ENCODE measurements around the gene C1QL1.

The C1QL1 gene

DNA sequence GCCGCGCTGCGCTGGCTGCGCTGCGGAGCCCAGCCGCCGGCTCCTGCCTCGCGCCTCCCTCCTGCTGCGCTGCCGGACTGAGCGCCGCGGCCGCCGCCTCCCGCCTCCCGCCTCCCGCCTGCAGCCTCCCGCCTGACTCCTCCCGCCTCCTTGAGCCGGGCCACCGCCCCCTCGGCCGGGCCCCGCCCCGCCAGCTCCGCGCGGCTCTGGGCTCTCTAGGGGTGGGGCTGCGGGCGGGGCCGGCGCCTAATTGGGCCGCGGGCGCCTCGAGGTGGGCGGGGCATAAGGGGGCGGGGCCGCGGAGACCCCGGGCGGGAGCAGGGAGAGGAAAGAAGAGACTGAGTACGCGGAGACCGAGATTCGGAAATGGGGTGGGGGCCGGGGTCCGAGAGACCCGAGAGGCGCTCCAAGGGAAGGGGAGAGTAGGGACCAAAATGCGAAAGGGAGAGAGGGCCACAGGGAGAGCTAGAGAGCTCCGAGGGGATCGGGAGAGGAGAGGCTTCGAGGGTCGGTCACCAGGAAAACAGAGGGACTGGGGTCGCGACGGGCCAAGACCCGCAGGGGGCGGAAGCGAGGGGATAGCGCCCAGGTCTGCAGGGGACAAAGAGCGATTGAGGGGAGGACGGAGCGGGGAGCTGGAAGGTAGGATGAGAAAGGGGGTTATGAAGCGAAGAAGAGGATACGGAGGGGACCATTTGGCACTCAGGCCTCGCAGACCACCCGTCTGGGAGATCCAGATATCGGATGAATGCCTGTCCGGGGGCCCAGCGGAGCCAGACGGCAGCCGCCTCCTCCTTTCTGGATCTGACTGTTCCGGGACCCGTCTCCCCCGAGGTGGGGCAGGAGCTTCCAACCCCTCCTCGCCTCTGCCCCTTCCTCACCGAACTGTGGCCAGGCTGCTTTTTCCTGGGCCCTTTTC, at the start of gene C1QL1:
Gene C1QL1 (minus strand): TSS at position 79 of the 919 bp plus-strand sequence. CDS start 255 bp downstream, outside the sequence.
- peak; percentile 64 to 79 for DNase-seq (ENCODE audit: low read depth in 2 of 2)

DNA sequence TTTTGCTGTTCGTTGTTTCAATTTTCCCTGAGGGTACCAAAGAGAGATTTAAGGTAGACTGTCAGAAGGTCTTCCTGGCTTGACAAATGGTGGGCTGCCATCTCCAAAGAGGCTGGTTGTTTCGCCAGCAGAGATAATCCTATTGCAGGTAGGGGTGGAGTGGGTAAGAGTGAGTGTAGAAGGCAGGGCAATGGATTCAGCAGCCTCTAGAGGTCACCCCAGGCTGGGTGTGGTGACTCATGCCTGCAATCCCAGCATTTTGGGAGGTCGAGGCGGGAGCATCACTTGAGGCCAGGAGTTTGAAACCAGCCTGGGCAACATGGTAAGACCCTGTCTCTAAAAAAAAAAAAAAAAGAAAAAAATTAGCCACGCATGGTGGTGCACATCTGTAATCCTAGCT, 48.7 kb upstream of the C1QL1 start:
- no peak for DNase-seq (ENCODE audit: low read depth in 2 of 2)

DNA sequence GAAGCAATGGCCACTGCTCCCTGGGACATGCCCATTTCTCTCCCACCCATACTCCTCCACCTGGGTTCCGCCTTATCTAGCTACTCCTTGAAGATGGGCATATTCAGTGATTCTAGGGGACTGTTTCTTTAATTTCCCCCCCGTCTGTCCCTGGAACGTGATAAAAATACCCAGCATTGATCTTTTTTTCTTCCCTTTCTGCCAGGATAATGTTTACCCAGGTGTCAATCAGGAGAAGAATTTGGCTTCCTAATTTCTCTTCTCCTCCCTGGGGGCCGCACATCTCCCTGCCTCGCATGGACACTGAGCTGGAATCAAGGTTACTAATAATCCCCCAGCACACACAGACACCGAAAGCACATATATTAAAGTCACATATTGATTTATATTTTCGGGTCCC, 48.1 kb upstream of the C1QL1 start:
- no peak for DNase-seq (ENCODE audit: low read depth in 2 of 2)

DNA sequence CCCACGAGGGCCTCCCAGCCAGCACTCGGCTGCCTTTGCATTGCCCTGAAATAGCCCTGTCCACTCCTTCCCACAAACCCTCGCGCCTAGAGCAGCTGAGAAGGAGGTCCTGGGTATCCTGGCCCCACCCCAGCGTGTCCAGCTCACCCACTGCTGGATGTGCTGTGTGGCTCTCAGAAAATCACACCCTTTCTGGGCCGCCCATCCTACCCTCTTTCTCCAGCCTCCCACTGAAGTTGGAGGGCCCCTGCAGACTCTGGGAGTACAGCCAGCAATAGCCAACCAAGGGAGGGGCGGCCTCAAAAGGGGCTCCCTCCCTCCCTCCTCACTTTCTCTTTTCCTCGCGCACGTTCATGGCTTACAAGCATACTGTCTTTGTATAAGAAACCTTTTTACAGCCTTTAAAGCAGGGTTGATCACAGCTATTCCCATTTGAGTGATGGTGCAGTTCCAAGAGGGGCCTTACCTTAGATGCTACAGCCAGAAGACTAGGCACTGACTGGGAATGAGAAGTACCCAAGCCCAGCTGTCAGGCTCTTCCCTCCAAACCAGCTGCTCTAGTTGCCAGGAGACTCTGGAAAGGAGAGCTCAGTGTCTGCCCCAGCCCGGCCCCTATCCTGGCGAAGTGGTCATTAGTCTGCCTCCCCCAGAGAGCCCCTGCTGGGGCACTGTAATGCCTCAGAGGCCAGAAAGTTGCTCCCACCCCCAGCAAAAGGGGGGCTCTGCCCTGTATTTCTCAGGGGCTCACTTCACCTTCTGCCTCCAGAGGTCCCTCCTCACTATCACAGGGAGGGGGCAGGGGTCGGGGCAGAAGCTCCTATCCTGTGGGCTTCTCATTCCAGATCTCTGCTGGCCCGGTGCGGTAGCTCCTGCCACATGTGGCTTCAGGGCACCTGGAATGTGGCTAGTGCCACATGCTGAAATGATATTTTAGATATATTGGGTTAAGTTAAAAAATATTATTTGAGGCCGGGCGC, 45.2 kb upstream of the C1QL1 start:
- DNase-seq (ENCODE audit: low read depth in 2 of 2) = no peak

DNA sequence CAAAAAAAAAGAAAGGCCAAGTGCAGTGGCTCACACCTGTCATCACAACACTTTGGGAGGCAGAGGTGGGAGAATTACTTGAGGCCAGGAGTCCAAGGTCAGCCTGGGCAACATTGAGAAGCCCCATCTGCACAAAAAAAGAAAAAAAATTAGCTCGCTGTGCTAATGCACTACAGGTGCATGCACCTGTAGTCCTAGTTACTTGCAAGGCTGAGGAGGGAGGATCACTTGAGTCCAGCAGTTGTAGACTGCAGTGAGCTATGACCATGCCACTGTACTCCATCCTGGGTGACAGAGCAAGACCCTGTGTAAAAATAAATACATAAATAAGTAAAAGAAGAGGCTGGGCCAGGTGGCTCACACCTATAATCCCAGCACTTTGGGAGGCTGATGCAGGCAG, 43.7 kb upstream of the C1QL1 start:
- no peak for DNase-seq (ENCODE audit: low read depth in 2 of 2)

DNA sequence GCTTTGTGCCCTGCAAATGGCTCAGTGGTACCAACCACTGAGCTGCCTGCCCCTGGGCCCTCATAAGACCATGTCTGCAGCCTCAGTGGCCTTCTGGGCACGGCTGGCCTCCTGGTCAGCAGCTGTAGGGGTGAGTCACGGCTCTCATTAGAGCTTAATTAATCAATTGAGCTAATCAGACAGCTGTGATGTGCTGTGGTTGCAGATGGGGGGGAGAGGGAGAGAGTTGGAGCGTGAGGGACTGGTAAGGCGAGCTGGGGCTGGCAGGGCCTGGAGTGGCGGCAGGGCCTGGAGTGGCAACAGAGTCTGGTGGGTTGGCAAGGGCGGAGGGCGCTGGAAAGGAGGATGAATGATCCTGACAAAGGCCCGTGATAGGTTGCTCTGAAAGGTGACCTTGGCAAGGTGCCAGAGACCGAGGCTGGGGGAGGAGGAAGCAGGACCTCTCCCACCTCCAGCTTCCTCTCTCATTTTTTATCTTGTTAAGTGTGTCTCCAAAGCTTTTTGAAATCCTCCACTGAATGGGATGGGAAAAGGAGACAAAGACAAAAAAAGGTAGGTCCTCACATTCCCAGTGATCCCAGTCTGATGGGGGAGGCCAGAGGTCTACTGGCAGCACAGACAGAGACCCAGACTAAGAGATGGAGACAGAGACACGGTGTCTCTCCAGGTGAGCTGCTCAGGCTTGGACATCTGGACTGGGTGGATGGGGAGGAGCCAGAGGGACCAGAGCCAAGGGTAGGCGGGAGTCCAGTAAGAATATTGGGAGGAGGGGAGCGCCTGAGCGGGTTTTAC, 41.8 kb upstream of the C1QL1 start:
- no peak for DNase-seq (ENCODE audit: low read depth in 2 of 2)

DNA sequence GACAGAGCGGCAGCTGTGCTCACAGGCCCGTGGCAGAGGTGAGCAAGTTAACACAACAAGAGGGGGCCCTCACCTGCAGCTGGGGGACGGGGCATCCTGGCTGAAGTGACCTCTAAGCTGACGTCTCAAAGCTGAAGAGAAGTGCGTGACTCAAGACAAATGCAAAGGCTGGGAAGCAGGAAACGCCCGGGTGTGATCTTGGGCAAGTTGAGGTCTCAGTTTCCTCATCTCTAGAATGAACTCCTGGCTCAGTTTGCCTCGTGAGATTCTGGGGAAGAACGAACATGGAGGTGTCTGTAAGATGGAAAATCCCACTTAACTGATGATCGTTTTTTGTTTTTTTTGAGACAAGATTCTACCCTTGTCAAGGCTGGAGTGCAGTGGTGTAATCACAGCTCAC, 40.1 kb upstream of the C1QL1 start:
- no peak for DNase-seq (ENCODE audit: low read depth in 2 of 2)

DNA sequence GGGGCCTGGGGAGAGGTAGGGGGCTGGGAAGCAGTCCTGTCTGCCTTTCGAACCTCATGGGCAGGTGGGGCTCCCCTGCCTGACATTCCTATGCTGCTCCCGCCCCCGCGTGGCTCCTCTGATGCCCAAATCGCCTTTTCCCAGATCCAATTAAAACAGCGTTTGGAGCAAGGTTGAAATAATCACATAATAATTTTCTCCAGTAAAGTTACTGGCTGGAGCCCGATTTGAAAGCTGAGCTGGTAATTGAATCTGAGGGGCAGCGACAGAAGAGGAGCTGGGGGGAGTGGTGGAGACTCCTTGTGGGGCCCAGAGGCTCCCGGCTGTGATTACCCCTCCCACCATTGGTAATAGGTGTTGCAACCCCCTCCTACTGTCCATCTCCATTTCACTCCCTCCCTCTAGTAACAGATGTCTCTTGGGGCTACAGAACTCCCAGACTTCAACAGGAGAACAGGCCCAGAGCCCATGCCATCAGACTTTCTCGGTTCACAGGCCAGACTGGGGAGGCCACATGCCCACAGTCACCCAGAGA, 38.9 kb upstream of the C1QL1 start:
- no peak for DNase-seq (ENCODE audit: low read depth in 2 of 2)

DNA sequence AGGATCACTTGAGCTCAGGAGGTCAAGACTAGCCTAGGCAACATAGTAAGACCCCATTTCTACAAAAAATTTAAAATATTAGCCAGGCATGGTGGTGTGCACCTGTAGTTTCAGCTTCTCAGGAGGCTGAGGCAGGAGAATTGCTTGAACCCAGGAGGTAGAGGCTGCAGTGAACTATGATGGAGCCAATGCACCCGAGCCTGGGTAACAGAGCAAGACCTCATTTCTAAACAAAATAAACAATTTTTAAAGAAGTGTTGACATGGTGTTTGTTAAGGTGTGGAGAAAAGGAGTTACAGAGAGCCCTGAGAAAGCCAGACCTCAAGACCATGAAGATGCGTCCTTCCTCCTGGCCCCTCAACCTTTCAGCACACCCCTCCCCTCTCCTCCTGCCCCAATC, 37.6 kb upstream of the C1QL1 start:
- DNase-seq (ENCODE audit: low read depth in 2 of 2) = no peak

DNA sequence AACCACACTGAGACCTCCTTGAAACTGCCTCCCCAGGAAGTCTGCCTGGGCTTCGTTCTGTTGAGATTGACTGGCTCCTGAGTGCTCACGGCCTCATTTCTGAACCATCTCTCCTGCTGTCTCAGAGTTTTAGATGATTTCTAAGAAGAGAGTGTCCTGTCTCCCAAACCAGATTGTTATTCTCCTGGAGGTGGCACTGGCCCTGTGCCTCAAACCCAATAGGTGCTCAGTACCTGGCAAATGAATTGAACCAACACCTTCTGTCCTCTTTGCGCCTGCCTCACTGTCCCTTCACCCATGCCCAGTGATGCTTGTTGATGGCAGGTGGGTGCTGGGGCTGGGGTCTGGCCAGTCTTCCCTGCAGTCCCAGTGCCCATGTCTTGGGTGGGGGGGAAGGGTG, 36.3 kb upstream of the C1QL1 start:
- no peak for DNase-seq (ENCODE audit: low read depth in 2 of 2)

DNA sequence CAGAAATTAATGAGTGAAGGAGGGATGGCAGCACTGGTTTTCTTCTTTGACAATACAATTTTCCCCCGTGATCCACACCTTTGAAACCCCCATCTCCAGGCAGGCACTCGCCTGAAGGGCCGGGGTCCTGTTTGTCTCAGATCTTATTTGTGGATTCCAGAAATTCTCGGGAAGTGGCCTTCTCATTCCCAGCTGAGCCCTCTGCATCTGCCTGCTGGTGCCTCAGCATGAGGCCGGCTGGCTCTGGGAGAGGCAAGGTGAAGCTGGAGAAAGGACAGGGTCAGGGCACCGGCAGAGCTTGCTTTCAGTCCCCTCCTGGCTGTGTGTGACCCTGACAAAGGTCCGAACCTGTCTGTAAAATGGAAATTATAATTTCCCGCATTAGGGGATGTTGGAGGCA, 35.8 kb upstream of the C1QL1 start:
- no peak for DNase-seq (ENCODE audit: low read depth in 2 of 2)

DNA sequence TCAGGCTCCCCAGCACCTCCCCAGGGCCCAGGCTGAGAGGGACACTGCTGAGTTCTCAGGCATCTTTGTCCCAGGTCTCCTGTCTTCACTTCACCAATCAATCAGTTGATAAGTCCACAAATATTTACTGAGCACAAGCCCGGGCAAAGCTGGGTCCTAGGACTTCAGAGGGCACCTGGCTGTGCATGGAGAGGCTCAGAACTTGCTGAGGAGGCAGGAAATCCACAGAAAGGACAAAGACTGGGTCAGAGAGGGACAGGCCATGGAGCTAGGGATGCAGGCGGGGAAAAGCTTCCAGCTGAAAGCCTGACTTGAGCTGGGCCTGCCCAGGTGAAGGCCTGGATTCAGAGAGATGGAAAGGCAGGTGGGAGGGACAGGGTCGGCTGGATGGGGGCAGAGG, 33.2 kb upstream of the C1QL1 start:
- DNase-seq (ENCODE audit: low read depth in 2 of 2) = no peak

DNA sequence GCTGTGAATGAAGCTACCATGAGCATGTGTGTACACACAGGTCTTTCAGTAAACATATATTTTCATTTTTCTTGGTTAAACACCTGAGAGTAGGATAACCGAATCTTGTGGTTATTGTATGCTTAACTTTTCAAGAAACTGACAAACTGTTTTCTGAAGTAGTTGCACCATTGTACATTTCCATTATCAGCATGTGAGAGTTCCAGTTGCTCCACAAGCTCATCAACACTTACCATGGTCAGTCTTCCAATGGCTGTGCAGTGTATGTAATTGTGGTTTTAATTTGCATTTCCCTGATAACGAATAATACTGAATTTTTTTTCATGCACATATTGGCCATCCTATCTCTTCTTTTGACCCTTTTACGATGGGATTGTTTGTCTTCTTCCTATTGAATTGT, 31.3 kb upstream of the C1QL1 start:
- DNase-seq (ENCODE audit: low read depth in 2 of 2) = no peak

DNA sequence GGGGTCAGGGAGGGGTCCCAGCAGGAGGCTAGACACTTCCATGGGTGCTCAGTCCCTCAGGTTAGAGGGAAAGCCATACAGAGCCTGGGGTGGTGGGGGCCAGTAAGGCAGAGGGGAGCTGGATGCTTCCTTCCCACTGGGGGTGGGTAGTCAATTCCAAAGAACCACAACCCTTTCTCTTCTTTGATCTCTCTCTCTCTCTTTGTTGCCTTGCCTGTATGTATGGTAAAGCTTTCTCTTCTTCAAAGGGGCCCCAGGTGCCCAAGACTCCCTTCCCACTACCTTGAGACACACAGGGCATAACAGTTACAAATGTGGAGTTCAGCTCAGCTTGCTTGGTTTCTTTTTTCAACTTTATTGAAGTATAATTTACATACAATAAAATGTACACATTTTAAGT, 30.5 kb upstream of the C1QL1 start:
- DNase-seq (ENCODE audit: low read depth in 2 of 2) = no peak

DNA sequence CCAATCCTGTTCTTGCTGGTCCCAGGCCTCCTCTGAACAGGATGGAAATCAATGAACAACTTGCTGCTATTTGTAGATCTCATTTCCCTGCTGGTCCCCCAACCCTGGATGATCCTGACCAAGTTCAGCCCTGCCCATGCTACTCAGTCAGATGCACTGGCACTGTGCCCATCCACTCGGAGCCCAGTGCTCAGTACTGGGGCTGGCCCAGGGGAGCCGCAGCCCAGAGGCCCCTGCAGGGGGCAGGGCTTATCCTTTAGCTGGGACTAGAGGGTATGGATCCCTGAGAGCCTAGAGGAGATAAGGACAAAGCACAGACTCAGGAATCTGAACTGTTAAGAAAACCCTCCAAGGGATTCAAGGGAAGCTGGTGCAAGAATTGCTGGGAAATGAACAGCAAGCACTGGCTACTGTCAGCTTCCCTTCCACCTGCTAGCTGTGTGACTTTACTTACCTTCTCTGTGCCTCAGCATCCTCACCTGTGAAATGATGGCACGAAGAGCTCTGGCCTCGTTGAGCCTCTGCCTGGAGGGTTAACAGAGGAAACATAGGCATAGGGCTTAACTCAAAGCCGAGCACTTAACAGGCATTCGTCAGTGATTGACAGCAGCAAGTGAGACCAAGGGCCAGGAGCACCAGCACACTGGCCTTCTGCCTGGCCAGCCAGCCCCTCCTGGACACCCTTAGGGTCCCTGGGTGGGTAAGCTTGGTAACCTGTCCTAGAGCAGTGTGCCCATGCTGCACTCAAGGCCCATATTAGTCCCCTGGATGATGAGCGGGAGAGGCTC, 29.8 kb upstream of the C1QL1 start:
- DNase-seq (ENCODE audit: low read depth in 2 of 2) = no peak

DNA sequence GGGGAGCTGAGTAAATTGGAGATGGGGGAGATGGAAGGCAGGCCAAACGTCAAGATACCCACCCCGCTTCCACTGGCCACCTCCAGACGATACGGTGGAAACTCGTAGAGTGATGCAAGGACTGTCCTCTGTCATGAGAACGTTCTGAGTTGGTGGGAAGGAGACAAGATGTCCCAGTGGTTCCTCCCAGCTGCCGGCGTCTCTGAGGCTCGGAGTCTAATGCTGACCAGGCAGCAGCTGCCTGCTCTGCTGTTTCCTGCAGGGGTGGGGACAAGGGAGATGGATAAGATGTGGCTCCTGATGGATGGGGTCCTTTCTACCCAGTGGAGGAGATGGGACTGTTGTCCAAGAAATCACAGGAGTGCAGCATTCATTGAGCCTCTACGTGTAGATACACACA, 28.2 kb upstream of the C1QL1 start:
- no peak for DNase-seq (ENCODE audit: low read depth in 2 of 2)

DNA sequence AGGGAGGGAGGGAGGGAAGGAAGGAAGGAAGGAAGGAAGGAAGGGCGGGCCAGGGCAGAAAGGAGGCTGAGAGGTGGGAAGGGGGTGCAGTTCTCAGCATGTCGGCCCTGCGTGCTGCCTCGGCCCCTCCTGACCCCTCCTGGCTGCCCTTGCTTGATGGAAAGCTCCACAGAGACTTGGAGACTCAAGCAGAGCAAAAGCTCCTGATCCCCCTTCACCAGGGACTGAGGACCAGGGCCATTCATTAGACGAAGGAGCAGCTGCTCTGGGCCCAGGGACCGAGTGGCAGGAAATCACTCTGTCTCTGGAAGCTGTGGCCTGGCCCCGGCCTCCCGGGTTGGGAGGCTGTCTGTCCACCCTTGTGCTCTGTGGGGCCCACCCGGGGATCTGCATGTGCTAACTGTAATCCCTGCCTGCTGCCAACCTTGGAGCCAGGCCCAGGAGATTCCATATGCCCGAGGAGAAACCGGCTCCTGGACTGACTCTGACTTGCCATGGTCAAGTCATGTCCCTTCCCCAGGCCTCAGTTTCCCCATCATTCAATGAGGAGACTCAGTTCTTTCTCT, 27.4 kb upstream of the C1QL1 start:
- no peak for DNase-seq (ENCODE audit: low read depth in 2 of 2)

DNA sequence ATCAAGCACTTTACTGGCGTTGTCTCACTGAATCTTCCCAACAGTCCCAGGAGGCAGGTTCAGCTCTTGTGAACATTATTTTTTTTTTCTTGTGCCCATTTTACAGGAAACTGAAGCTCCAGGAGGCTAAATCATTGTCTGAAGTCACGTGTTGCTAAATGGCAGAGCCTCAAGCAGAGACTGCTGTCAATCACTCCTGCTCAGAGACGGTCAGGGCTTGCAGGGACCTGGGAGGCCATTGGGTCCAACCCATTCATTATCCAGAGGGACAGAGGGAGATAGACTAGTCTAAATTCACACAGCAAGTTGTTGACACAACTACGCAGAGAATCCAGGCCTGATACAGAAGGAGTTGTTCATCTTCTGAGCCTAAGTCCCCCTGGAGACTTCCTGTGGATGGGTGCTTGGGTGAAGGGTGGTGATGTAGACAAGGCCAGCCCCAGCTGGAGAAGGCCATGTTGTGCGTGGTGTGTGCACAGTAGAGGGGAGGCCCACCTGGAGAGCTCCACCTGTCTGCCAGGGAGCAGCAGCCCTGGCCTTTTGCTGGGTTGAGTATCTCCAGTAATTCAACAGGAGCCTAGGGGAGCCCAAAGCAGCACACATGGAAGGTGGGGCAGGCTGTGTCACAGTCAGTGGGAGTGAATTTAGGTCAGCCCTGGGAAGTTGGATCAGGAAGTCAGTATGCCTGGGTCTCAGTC, 24.3 kb upstream of the C1QL1 start:
- DNase-seq (ENCODE audit: low read depth in 2 of 2) = no peak

DNA sequence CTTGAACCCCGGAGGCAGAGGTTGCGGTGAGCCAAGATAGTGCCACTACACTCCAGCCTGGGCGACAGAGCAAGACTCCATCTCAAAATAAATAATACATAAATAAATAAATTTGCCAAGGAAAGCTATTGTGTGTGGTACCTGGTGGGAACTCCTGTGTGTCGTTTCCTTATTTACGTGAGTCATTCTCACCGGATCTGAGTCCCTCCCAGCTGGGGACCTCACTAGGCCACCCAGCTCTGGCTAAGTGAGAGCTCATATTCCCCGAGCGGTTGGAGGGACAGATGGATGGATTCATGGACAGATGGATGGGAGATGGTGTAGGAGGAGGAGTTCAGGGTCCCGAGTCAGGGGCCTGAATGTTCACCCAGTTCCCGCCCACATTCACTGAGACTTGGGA, 22.9 kb upstream of the C1QL1 start:
- no peak for DNase-seq (ENCODE audit: low read depth in 2 of 2)
